NCI-H2081 treated with DMSO at 0.1 percent for 48 hours (cell line): Measurements from ENCODE around the gene RAB9A.

ENCODE experiments used
- DNase-seq: peaks from one replicate; lab custom pipeline; 2025; lab: John Stamatoyannopoulos, UW

RAB9A gene

DNA sequence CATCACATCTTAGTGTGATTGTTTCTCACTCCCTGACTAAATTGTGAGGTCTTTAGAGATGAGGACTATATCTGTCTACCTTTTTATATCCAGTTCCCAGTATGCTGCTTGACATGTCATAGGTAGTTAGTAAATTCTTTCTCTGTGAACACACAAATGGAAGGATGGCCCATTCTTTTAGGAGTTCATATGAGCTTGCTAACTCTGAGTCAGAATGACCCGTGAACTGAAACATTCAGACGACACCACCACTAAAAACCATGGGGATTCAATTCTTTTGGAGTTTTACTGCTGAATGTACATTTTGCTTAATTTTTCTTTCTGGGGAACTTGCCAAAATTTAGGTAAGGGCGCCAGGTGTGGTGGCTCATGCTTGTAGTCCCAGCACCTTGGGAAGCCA lies 59.6 kb downstream of the RAB9A start:
- no peak for DNase-seq

DNA sequence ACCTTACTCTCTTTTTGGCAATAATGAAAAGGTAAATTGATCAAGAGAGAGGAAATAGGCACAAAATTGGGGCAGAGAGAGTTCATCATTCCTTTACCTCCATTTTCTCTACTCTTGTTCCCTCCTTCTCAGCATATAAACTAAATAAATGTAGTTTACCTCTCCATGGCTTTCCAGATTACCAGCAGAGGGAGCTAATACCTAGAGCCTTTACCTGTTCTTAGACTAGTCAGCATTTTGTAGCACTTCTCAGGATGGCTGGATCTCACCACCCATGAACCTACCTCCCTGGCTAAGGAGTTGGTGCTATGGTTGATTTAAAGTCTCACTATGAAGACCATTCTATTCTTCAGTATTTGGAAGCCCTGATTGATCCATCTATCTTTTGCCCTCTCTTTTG lies 61.3 kb downstream of the RAB9A start:
- no peak for DNase-seq

DNA sequence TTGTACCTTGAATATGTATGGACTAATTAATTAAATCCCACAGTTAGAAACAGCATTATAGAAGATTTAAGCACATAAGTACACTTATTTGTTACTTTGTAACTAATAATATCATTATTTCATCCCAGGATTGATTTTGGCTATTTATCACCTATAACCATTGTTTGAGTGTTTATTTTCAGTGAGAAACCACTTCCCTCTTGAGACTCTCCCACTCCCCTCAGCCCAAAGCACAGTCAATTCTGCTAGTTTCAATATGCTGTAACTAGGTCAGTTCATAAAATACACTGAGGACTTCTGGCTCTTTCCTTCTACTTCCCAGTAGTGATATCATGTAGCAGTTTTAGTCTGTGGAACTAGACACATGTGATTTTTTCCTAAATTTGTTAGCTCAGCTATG lies 61.9 kb downstream of the RAB9A start:
- no peak for DNase-seq

DNA sequence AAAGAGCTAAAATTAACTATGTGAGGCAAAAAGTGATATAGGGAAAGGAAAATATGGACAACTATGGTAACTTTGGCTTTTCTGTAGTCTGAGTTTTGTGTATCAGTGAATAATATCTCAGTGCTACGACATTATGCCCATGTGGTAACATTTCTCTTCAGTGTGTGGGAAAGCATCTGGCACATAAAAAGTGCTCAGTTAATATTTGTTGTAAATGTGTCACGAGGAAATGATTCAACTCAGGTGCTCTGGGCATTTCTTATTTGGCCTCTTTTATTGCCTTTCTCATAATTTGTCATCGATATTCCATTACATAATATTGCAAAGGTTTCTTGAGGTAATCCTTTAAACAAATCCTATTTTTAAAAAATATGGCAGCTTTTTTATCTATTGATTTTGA lies 63.2 kb downstream of the RAB9A start:
- no peak for DNase-seq

DNA sequence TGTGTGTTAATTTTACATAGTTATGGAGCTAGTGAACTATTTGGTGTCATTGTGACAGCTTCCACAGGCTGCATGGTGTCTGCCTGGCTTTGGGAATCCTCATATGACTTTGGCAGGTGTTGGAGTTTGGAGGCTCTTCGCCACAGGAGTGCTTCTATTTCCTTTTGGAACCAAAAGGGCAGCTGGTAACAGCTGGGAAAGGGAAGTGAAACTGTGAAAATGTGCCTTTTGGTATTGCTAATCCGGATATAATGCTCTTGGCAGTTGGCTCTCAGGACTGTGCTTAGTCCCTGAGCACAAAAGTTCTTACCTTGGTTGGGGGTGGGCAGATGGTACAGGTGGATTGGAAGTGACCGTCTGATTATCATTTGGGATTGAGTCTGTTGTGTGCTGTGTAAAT lies 63.7 kb downstream of the RAB9A start:
- no peak for DNase-seq

DNA sequence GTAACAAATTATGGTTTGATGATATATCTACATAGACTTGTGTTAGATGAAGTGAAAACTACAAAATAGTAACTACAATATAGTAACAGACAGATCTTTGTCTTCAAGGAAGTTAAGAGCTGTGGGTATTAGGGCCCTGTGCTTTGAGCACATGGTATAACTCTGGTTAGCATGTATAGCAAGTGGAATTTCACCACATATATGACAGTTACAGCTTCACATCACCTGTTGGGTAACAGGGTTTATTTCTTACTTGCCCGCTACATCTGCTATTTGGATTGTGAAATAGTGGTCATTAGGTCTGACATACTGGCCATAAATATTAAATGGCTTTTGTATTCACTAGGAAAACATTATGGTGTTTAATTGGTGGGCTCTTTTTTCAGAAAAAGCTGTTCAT lies 65.8 kb downstream of the RAB9A start:
- no peak for DNase-seq

DNA sequence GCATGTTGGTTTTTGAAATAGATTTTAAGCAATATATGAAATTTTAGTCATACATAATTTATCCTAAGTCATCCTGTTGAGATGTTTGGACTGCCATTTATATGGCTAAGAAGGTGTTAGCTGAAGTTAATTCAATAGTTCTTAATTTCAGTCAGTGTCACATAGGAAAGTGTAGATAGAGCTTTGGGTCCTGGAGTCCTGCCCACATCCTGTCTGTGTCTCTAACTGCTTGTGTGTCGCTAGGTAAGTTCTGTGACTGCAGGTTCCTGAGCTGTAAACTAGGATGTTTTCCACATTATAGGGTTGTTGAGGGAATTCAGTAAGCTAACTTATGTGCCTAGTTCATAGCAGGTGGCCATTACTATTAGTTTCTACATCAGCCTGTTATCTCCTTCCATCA lies 66.3 kb downstream of the RAB9A start:
- no peak for DNase-seq

DNA sequence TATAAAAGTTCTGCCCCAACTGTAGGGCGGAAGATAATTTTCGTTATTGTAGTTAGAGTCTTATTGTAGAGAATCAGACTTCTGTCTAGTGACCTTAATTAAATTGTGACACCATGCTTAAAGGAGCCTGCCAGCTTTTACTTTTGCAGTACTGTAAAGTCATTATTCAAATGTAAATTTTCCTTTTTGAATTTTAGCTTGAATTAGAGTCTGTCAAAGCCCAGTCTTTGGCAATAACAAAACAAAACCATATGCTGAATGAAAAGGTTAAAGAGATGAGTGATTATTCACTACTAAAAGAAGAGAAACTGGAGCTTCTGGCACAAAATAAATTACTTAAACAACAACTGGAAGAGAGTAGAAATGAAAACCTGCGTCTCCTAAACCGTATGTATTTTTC lies 67.5 kb downstream of the RAB9A start:
- DNase-seq: no peak

DNA sequence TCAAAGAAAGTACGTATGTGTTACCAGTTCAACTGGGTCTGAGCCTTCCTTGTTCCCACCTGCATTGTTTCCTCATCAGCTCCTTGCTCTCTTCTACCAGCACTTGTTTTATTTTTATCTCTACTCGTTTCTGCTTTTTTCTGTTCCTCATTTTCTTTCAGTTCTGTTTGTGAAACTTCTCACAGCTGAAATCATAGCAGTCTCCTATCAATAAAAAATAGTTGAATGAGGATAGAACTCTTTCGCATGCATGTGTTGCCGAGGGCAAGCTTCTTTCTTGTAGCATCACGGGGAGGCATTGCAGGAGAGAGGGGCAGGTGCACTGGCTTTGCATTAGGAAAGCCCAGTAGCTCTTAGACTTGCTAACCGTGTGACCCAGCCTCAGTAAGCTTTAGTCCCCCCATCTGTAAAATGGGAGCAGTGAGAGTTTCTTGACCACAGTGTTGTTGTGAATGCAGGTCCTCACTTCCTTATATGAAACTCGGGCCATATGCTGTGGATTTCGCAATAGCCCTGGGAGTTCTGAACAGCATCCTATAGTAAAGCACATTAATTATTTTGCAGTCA lies 70.3 kb downstream of the RAB9A start:
- DNase-seq: no peak
